Stimulated activated CD8-positive, alpha-beta memory T cell treated with anti-CD3 and anti-CD28 coated beads, Interleukin-4, amount 100 ng/mL, for 24 hours (primary cell): ENCODE data around the gene TBC1D9.

Source experiments
- DNase-seq: peaks from one replicate; pipeline ENCODE4 v3.0.0-alpha.2; 2020; ENCODE audit warnings: low read depth

The TBC1D9 gene

GRCh38 chr4:140690093-140690492, 66.1 kb downstream of the TBC1D9 start:
- no peak for DNase-seq

GRCh38 chr4:140689623-140690022, 66.6 kb downstream of the TBC1D9 start:
- DNase-seq: no peak

- no peak for DNase-seq
Measured at GRCh38 chr4:140688711-140689598, 67.2 kb downstream of the TBC1D9 start.

GRCh38 chr4:140686796-140687195, 69.4 kb downstream of the TBC1D9 start:
- no peak for DNase-seq

- DNase-seq: no peak
Measured at GRCh38 chr4:140684314-140684713, 71.9 kb downstream of the TBC1D9 start.

GRCh38 chr4:140681201-140681600, 75.0 kb downstream of the TBC1D9 start:
- no peak for DNase-seq

GRCh38 chr4:140680686-140681085, 75.5 kb downstream of the TBC1D9 start:
- no peak for DNase-seq

GRCh38 chr4:140679576-140679975, 76.6 kb downstream of the TBC1D9 start:
- DNase-seq: no peak

- no peak for DNase-seq
Measured at GRCh38 chr4:140675599-140676231, 80.5 kb downstream of the TBC1D9 start.

- no peak for DNase-seq
Measured at GRCh38 chr4:140673729-140674128, 82.5 kb downstream of the TBC1D9 start.

- no peak for DNase-seq
Measured at GRCh38 chr4:140672416-140672815, 83.8 kb downstream of the TBC1D9 start.

- no peak for DNase-seq
Measured at GRCh38 chr4:140668111-140668510, 88.1 kb downstream of the TBC1D9 start.

- no peak for DNase-seq
Measured at GRCh38 chr4:140666889-140667614, 89.1 kb downstream of the TBC1D9 start.

GRCh38 chr4:140662082-140662869, 93.9 kb downstream of the TBC1D9 start:
- no peak for DNase-seq

- DNase-seq: no peak
Measured at GRCh38 chr4:140661550-140661949, 94.6 kb downstream of the TBC1D9 start.

- no peak for DNase-seq
Measured at GRCh38 chr4:140659943-140660700, 96.1 kb downstream of the TBC1D9 start.

- no peak for DNase-seq
Measured at GRCh38 chr4:140654495-140654814, 101.7 kb downstream of the TBC1D9 start.

- DNase-seq: no peak
Measured at GRCh38 chr4:140653718-140654494, 102.3 kb downstream of the TBC1D9 start.

GRCh38 chr4:140652601-140653000, 103.6 kb downstream of the TBC1D9 start:
- no peak for DNase-seq

GRCh38 chr4:140648716-140649308, 107.4 kb downstream of the TBC1D9 start:
- no peak for DNase-seq
